ENCODE data around the gene E2F4.

Gene E2F4

DNA sequence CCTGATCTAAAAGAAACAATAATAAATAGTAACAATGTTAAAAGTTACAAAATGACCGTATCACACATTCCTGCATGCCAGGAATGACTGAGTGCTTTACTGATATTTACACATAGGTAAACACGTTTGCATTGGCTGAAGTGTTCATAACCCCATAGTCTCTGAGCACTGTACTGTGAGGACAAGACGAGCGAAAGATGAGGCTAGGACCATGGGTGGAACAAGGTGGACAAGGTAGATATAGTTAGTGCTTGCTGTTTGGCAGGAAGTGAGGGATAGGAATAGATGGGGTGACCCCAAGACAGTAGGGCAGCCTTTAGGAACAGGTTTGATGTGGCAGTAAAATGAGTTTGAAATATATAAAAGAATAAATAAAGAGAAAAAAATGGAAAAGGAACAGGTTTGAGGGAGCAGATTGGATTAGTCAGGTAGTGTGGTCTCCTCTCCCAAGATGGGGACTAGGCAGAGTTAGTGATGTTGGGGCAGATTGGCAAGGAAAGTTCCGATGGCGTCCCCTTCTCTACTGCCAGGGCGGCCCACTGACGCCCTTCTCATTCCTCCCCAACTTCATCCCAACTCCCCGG is 452 bp upstream of the E2F4 start:
- no peak for DNase-seq (ENCODE audit: extremely low spot score)
- ChIA-PET CTCF (no interaction called here), POLR2A (no interaction called here)
- TF ChIP-seq ZNF384 (IDR thresholded peaks at IDR 0.05) (no peak), SUZ12 (IDR thresholded peaks at IDR 0.05) (no peak), LEF1 (IDR thresholded peaks at IDR 0.05; ENCODE audit: borderline replicate concordance) (no peak), NFRKB (IDR thresholded peaks at IDR 0.05) (no peak), L3MBTL2 (conservative IDR thresholded peaks at IDR 0.05) (no peak), BHLHE40 (IDR thresholded peaks at IDR 0.05; ENCODE audit: borderline replicate concordance) (no peak), FOXA1 (IDR thresholded peaks at IDR 0.05) (no peak), FOXK2 (IDR thresholded peaks at IDR 0.05) (no peak), ELF4 (IDR thresholded peaks at IDR 0.05) (no peak), ARNT (IDR thresholded peaks at IDR 0.05) (no peak), FOXM1 (IDR thresholded peaks at IDR 0.05; ENCODE audit: borderline replicate concordance) (no peak), TARDBP (IDR thresholded peaks at IDR 0.05) (no peak), HDGF (IDR thresholded peaks at IDR 0.05; ENCODE audit: borderline replicate concordance) (no peak), SP1 (IDR thresholded peaks at IDR 0.05) (no peak), CTBP1 (IDR thresholded peaks at IDR 0.05; ENCODE audit: borderline replicate concordance) (no peak)
- TF ChIP-seq, protein P1, sequence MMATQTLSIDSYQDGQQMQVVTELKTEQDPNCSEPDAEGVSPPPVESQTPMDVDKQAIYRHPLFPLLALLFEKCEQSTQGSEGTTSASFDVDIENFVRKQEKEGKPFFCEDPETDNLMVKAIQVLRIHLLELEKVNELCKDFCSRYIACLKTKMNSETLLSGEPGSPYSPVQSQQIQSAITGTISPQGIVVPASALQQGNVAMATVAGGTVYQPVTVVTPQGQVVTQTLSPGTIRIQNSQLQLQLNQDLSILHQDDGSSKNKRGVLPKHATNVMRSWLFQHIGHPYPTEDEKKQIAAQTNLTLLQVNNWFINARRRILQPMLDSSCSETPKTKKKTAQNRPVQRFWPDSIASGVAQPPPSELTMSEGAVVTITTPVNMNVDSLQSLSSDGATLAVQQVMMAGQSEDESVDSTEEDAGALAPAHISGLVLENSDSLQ (IDR thresholded peaks at IDR 0.05): no peak

DNA sequence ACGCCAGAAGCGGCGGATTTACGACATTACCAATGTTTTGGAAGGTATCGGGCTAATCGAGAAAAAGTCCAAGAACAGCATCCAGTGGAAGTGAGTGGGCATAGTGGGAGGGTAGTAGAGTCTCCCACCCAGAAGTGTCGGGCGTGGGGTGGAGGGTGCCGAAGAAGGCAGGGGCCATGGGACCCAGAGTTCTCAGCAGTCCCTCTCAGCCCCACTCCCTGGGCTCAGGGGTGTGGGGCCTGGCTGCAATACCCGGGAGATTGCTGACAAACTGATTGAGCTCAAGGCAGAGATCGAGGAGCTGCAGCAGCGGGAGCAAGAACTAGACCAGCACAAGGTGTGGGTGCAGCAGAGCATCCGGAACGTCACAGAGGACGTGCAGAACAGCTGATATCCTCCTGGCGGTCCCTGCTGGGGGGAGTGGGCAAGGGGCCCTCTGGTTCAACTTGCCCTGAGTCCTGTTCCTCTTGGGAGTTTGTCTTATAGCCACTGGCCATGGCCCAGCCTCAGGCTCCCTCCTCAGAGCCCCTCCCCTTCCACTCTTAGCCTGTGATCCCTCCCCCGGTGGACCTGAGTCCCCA is 916 bp downstream of the E2F4 start:
- no peak for TF ChIP-seq ARNT (IDR thresholded peaks at IDR 0.05)
- ChIA-PET CTCF (interaction anchor here (0.6 to 0.8 kb wide), 2 partner anchors 34 to 35 kb away, joined by 3 read pairs; no protein-coding TSS in a partner anchor), POLR2A (interaction anchor here (0.6 to 1.9 kb wide), 6 partner anchors 18 to 55 kb away, joined by 3 to 7 read pairs (median 3); partner anchors contain the start of genes FHOD1 and TMEM208)
- no peak for DNase-seq (ENCODE audit: extremely low spot score)

DNA sequence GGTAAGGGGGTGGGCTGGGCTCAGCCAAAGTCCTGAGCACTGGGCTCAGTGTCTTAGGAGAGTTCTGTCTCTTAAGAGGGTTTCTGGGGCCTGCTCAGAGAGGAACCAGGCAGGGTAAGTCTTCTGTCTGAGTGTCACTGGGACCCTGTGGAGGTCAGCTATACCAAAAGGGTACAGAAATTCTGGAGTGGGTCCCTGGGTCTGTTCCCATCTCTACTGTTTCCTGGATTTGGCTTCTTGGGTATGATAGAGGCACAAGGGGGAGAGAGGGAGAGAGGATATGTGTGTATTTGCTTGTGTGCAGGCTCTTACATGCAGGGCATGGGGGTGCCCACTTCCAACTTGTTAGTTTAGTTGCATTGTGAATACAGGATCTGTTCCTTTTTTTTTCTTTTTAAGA is 1.6 kb downstream of the E2F4 start:
- TF ChIP-seq TARDBP (IDR thresholded peaks at IDR 0.05) (no peak), SUZ12 (IDR thresholded peaks at IDR 0.05) (no peak), FOXM1 (IDR thresholded peaks at IDR 0.05; ENCODE audit: borderline replicate concordance) (no peak), NFRKB (IDR thresholded peaks at IDR 0.05) (no peak), CTBP1 (IDR thresholded peaks at IDR 0.05; ENCODE audit: borderline replicate concordance) (no peak), ARNT (IDR thresholded peaks at IDR 0.05) (no peak), BHLHE40 (IDR thresholded peaks at IDR 0.05; ENCODE audit: borderline replicate concordance) (no peak), ZNF384 (IDR thresholded peaks at IDR 0.05) (no peak), L3MBTL2 (conservative IDR thresholded peaks at IDR 0.05) (no peak), LEF1 (IDR thresholded peaks at IDR 0.05; ENCODE audit: borderline replicate concordance) (no peak), ELF4 (IDR thresholded peaks at IDR 0.05) (no peak), SP1 (IDR thresholded peaks at IDR 0.05) (no peak), FOXK2 (IDR thresholded peaks at IDR 0.05) (no peak), FOXA1 (IDR thresholded peaks at IDR 0.05) (no peak), HDGF (IDR thresholded peaks at IDR 0.05; ENCODE audit: borderline replicate concordance) (no peak)
- TF ChIP-seq, protein P1 (IDR thresholded peaks at IDR 0.05): no peak
- ChIA-PET CTCF (no interaction called here), POLR2A (interaction anchor here (0.6 to 1.9 kb wide), 5 partner anchors 33 to 54 kb away, joined by 3 to 7 read pairs (median 3); partner anchors contain the start of genes FHOD1 and TMEM208)
- no peak for DNase-seq (ENCODE audit: extremely low spot score)

DNA sequence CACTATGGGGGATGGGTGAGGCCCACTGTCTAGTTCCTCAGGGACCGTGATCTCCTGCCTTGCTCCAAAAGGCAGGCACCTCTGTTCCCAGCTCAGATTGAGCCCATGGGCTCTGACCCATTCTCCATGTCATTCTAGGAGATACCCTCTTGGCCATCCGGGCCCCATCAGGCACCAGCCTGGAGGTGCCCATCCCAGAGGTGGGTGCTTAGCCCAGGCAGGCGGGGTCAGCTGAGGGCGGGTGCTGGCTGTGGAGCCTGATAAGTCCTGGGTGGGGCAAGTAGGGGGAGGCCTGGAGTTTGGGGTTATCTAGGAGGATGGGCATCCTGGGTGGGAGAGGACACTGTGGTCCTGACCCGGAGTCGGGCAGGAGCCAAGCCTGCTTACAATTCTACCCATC is 2.3 kb downstream of the E2F4 start:
- no peak for DNase-seq (ENCODE audit: extremely low spot score)
- ChIA-PET POLR2A (no interaction called here), CTCF (no interaction called here)
- TF ChIP-seq ELF4 (IDR thresholded peaks at IDR 0.05) (no peak), ZNF384 (IDR thresholded peaks at IDR 0.05) (no peak), NFRKB (IDR thresholded peaks at IDR 0.05) (no peak), BHLHE40 (IDR thresholded peaks at IDR 0.05; ENCODE audit: borderline replicate concordance) (no peak), SUZ12 (IDR thresholded peaks at IDR 0.05) (no peak), FOXM1 (IDR thresholded peaks at IDR 0.05; ENCODE audit: borderline replicate concordance) (no peak), SP1 (IDR thresholded peaks at IDR 0.05) (no peak), LEF1 (IDR thresholded peaks at IDR 0.05; ENCODE audit: borderline replicate concordance) (no peak), CTBP1 (IDR thresholded peaks at IDR 0.05; ENCODE audit: borderline replicate concordance) (no peak), HDGF (IDR thresholded peaks at IDR 0.05; ENCODE audit: borderline replicate concordance) (no peak), FOXK2 (IDR thresholded peaks at IDR 0.05) (no peak)
- TF ChIP-seq, protein P1 (IDR thresholded peaks at IDR 0.05): no peak

DNA sequence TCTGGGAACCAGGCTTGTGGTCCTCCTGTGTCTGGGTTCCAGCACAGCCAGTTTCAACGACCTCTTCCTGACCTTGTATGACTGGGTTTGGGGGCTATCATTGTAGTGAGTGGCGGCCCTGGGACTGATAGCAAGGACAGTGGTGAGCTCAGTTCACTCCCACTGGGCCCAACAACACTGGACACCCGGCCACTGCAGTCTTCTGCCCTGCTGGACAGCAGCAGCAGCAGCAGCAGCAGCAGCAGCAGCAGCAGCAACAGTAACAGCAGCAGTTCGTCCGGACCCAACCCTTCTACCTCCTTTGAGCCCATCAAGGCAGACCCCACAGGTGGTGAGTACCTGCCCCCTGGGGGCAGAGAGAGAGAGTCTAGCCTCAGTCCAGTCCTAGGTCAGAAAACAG is 3.7 kb downstream of the E2F4 start:
- no peak for TF ChIP-seq NFRKB (IDR thresholded peaks at IDR 0.05)
- TF ChIP-seq SP1 (IDR thresholded peaks at IDR 0.05): no peak
- TF ChIP-seq ZNF384 (IDR thresholded peaks at IDR 0.05): no peak
- no peak for DNase-seq (ENCODE audit: extremely low spot score)
- ChIA-PET CTCF (no interaction called here), POLR2A (no interaction called here)

DNA sequence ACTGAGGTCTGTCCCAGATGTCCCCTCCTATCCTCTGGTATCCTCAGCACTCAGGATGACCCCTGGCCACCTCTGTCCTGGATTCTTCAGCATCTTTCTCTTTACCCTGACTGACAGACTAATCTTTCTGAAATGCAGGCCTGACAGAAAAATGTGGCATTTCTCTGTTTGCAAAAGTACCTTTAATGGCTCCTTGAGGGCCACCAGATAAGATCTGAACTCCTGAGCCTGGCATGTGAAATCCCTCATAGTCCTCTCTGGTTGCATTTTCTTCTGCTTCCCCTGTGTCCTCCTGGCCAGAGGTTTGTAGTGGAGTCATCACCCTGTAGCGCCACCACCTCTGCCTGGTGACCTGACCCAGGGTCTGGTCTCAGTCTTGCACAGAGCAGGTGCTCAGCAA is 4.9 kb downstream of the E2F4 start:
- DNase-seq (ENCODE audit: extremely low spot score): no peak
- TF ChIP-seq SUZ12 (IDR thresholded peaks at IDR 0.05): no peak
- ChIA-PET POLR2A (interaction anchor here (1.7 kb wide), 1 partner anchor 49 kb away, joined by 5 read pairs; no protein-coding TSS in a partner anchor), CTCF (no interaction called here)

Data from HEK293T (cell line).